ENCODE results near the gene CSF3. TPM values are rescaled to one million over a fixed set of nuclear protein-coding genes. Genes with fewer than 3 reads are reported as not detected.

Gene CSF3
- total RNA-seq, 1 experiment from 2014 or later: not detected

GRCh38 chr17:40023590-40024292 lies 8.5 kb downstream of the CSF3 start:
- intact Hi-C loops (cut with micrococcal nuclease): no loop called here
- no peak for ATAC-seq
- Histone ChIP-seq H3K9me3 (ENCODE audit: control insufficient read depth in 1 of 2, insufficient read depth in 1 of 2, low read depth in 1 of 2, low read length in 2 of 2) (no peaks in the 10 kb centered on the region), H3K4me2 (ENCODE audit: low read length) (no peak overlapping the region), H3K27me3 (ENCODE audit: insufficient read depth, low read length) (no peaks in the 10 kb centered on the region), H3K4me3 (replicated peaks in 1 of 2; ENCODE audit: low read depth in 1 of 2, low read length in 2 of 2) (no peak overlapping the region), H2AFZ (ENCODE audit: low read depth, low read length, poor library complexity, severe bottlenecking) (no peak overlapping the region), H3K36me3 (ENCODE audit: control insufficient read depth in 1 of 2, insufficient read depth in 2 of 2, low read length in 2 of 2) (peaks cover 14 to 44% of the 10 kb centered on the region in 2 experiments; a peak in 3 of 4 replicates), H4K20me1 (ENCODE audit: insufficient read depth) (no peaks in the 10 kb centered on the region), H3K9ac (ENCODE audit: low read length) (no peak overlapping the region), H3K4me1 (ENCODE audit: control insufficient read depth in 1 of 2, insufficient read depth in 2 of 2, low read length in 2 of 2) (peaks cover 2 to 22% of the 10 kb centered on the region in 2 experiments; a peak in 2 of 4 replicates), H3K9me2 (ENCODE audit: insufficient read depth) (no peaks in the 10 kb centered on the region), H3K79me2 (ENCODE audit: insufficient read depth, low read length) (no peaks in the 10 kb centered on the region), H3K27ac (ENCODE audit: low read depth, low read length) (no peak overlapping the region)
- DNase-seq (ENCODE audit: low read depth, low spot score): no peak
- no TSS peak for BruUV-seq (replicated peaks)
- CTCF ChIA-PET: no interaction called here
- TF ChIP-seq CTCF (IDR thresholded peaks at IDR 0.05 in 2 of 3, conservative IDR thresholded peaks at IDR 0.05 in 1 of 3; ENCODE audit: borderline replicate concordance in 1 of 3, insufficient read depth in 1 of 3, low read depth in 2 of 3, low read length in 2 of 3) (no peak), MAX (IDR thresholded peaks at IDR 0.05) (no peak), ZNF274 (IDR thresholded peaks at IDR 0.05; ENCODE audit: low read depth, low read length) (no peak), EGR1 (IDR thresholded peaks at IDR 0.05; ENCODE audit: low read depth) (no peak), SIN3A (IDR thresholded peaks at IDR 0.05; ENCODE audit: low read depth) (no peak), POLR2AphosphoS5 (IDR thresholded peaks at IDR 0.05; ENCODE audit: low read depth, low read length) (no peak), JUND (IDR thresholded peaks at IDR 0.05) (no peak)
- POLR2A ChIA-PET: interaction anchor here (1.3 kb wide), 1 partner anchor 82 kb away, joined by 3 read pairs; no protein-coding TSS in a partner anchor
- RAD21 ChIA-PET (ENCODE audit: low non-redundant PET in 1 of 2, low total read pairs in 2 of 2, uncharacterized antibody in 2 of 2, unreplicated experiment in 2 of 2): no interaction called here

All from HCT116 (cell line).